ENCODE data around the gene ERN2. TPM values are rescaled to one million over a fixed set of nuclear protein-coding genes. Genes with fewer than 3 reads are reported as not detected.

ERN2 gene
- total and polyA plus RNA-seq, 5 experiments from 2014 or later = not detected

GRCh38 chr16:23676924-23677480, 36.0 kb downstream of the ERN2 start:
- Mint-ChIP-seq H3K4me1 (peaks cover 7 to 19% (median 17%) of the 10 kb centered on the region in 4 donors), H3K27me3 (peaks cover 0 to 4% (median 0%) of the 10 kb centered on the region in 5 donors), H3K36me3 (peaks cover 0 to 21% (median 2%) of the 10 kb centered on the region in 3 donors), H3K4me3 (peak overlapping the region in 6 of 10 donors; percentile 83 to 87 (median 86)), H3K9me3 (no peaks in the 10 kb centered on the region), H3K27ac (peak overlapping the region in 2 of 10 donors; percentile 25 to 26)
- no peak for DNase-seq
- no peak for ATAC-seq
- POLR2A ChIA-PET = no interaction called here

- Mint-ChIP-seq H3K9me3 (no peaks in the 10 kb centered on the region), H3K36me3 (peaks cover 0 to 34% (median 11%) of the 10 kb centered on the region in 3 donors), H3K27ac (no peak overlapping the region), H3K4me1 (peaks cover 4 to 26% (median 12%) of the 10 kb centered on the region in 4 donors), H3K27me3 (no peaks in the 10 kb centered on the region), H3K4me3 (no peak overlapping the region)
- DNase-seq (no peak), ATAC-seq (no peak)
- POLR2A ChIA-PET = no interaction called here
Observed at GRCh38 chr16:23673971-23674614, 38.9 kb downstream of the ERN2 start.

- no peak overlapping the region for H3K4me3 Mint-ChIP-seq
- POLR2A ChIA-PET = no interaction called here
- no peaks in the 10 kb centered on the region for H3K27me3 Mint-ChIP-seq
Observed at GRCh38 chr16:23670137-23670776, 42.8 kb downstream of the ERN2 start.

GRCh38 chr16:23668873-23669272, 44.1 kb downstream of the ERN2 start:
- Mint-ChIP-seq H3K9me3 (no peaks in the 10 kb centered on the region), H3K36me3 (peaks cover 0 to 81% (median 39%) of the 10 kb centered on the region in 3 donors), H3K4me3 (no peak overlapping the region), H3K27me3 (no peaks in the 10 kb centered on the region), H3K27ac (no peak overlapping the region), H3K4me1 (peaks cover 0 to 16% (median 1%) of the 10 kb centered on the region in 4 donors)
- DNase-seq (no peak), ATAC-seq (no peak)
- POLR2A ChIA-PET = no interaction called here

More at GRCh38 chr16:23670137-23670776, 42.8 kb downstream of the ERN2 start:
- H3K27ac Mint-ChIP-seq = peak overlapping the region in 3 of 10 donors; percentile 25 to 57 (median 34)
- ATAC-seq = no peak
- DNase-seq = no peak
- H3K36me3 Mint-ChIP-seq = peaks cover 0 to 73% (median 35%) of the 10 kb centered on the region in 3 donors
- peaks cover 0 to 16% (median 1%) of the 10 kb centered on the region in 4 donors for H3K4me1 Mint-ChIP-seq
- H3K9me3 Mint-ChIP-seq = no peaks in the 10 kb centered on the region

DNA sequence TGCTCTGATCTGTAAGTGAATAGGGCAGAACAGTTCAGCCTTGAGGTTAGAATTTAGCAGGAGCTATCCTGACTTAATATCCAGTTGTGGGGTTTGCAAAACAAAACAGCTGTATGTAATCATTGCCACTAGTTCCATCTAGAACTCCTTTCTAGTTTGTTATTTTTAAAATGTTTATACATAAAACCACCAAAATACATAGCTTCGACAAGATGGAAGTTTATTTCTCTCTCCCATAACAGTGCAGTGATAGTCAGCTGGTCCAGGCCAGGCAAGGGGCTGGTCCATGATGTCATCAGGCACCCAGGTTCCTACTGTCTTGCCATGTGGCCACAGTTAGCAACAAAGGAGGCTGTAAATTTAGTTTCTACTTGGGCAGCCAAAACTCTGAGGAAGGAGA, 44.8 kb downstream of the ERN2 start:
- Mint-ChIP-seq H3K9me3 (no peaks in the 10 kb centered on the region), H3K36me3 (peaks cover 0 to 87% (median 42%) of the 10 kb centered on the region in 3 donors), H3K27ac (no peak overlapping the region), H3K4me1 (peaks cover 0 to 16% (median 1%) of the 10 kb centered on the region in 4 donors), H3K4me3 (no peak overlapping the region), H3K27me3 (no peaks in the 10 kb centered on the region)
- ATAC-seq = no peak
- POLR2A ChIA-PET = no interaction called here
- DNase-seq = no peak

DNA sequence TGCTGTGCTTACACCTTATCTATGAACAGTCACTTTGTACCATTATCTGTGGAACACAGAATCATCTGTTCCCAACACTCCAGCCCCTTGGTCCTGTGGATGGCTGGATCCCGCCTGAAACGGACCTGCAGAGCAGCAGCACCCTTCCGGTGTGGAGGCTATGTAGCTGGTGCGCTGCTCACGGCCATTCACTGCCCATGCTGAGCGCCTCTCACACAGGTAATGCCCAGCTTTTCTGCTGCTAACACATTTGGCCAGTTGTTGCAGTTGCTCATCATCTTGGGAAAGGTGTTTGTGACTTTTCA, 45.7 kb downstream of the ERN2 start:
- no peak overlapping the region for H3K27ac Mint-ChIP-seq
- H3K9me3 Mint-ChIP-seq = no peaks in the 10 kb centered on the region
- no peak for ATAC-seq
- DNase-seq = no peak
- no peak overlapping the region for H3K4me3 Mint-ChIP-seq
- H3K27me3 Mint-ChIP-seq = no peaks in the 10 kb centered on the region
- H3K4me1 Mint-ChIP-seq = peaks cover 0 to 16% (median 1%) of the 10 kb centered on the region in 4 donors
- POLR2A ChIA-PET = no interaction called here
- peaks cover 0 to 95% (median 48%) of the 10 kb centered on the region in 3 donors for H3K36me3 Mint-ChIP-seq

- POLR2A ChIA-PET = no interaction called here
- Mint-ChIP-seq H3K36me3 (peaks cover 0 to 95% (median 51%) of the 10 kb centered on the region in 3 donors), H3K4me1 (peaks cover 0 to 16% (median 1%) of the 10 kb centered on the region in 4 donors)
Observed at GRCh38 chr16:23666571-23667354, 46.3 kb downstream of the ERN2 start.

DNA sequence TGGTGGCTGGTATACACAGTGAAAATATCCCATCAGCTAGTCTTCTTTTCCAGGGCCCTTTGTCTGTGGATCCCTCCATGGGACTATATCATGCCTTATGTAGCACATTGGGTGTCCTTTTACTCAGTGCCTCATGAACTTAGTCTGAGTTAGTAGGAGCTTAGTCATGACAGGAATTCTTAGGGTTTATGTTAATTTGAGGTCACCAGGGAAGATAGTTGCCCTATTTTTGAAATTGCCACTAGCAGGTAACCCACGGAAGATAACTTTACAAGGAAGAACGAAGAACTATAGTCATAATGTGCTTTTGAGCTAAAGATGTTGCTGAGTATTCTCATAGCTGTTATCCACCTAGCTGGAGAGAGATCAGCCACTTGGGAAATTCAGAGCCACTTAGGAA, 49.1 kb downstream of the ERN2 start:
- no peak overlapping the region for H3K4me3 Mint-ChIP-seq
- no peak overlapping the region for H3K27ac Mint-ChIP-seq
- H3K4me1 Mint-ChIP-seq = peaks cover 0 to 3% (median 0%) of the 10 kb centered on the region in 4 donors
- DNase-seq = no peak
- peaks cover 2 to 100% (median 61%) of the 10 kb centered on the region in 3 donors for H3K36me3 Mint-ChIP-seq
- POLR2A ChIA-PET = interaction anchor here (0.7 kb wide), 1 partner anchor 67 kb away, joined by 3 read pairs; no protein-coding TSS in a partner anchor
- no peak for ATAC-seq
- no peaks in the 10 kb centered on the region for H3K27me3 Mint-ChIP-seq
- no peaks in the 10 kb centered on the region for H3K9me3 Mint-ChIP-seq

More at GRCh38 chr16:23666571-23667354, 46.3 kb downstream of the ERN2 start:
- ATAC-seq (no peak), DNase-seq (no peak)
- Mint-ChIP-seq H3K4me3 (no peak overlapping the region), H3K27me3 (no peaks in the 10 kb centered on the region), H3K9me3 (no peaks in the 10 kb centered on the region), H3K27ac (no peak overlapping the region)

- H3K4me1 Mint-ChIP-seq = peaks cover 10 to 33% (median 24%) of the 10 kb centered on the region in 4 donors
- POLR2A ChIA-PET = interaction anchor here (0.7 kb wide), 1 partner anchor 287 kb away, joined by 3 read pairs; no protein-coding TSS in a partner anchor
- no peak overlapping the region for H3K4me3 Mint-ChIP-seq
- ATAC-seq = no peak
- H3K27me3 Mint-ChIP-seq = no peaks in the 10 kb centered on the region
- H3K9me3 Mint-ChIP-seq = peaks cover 0 to 4% (median 0%) of the 10 kb centered on the region in 9 donors
- no peak for DNase-seq
- H3K36me3 Mint-ChIP-seq = peaks cover 21 to 76% (median 36%) of the 10 kb centered on the region in 3 donors
- no peak overlapping the region for H3K27ac Mint-ChIP-seq
Observed at GRCh38 chr16:23651943-23652468, 61.0 kb downstream of the ERN2 start.

- Mint-ChIP-seq H3K9me3 (peaks cover 0 to 4% (median 0%) of the 10 kb centered on the region in 9 donors), H3K36me3 (peaks cover 25 to 84% (median 42%) of the 10 kb centered on the region in 3 donors), H3K27me3 (no peaks in the 10 kb centered on the region), H3K4me1 (peaks cover 13 to 42% (median 30%) of the 10 kb centered on the region in 4 donors), H3K4me3 (no peak overlapping the region), H3K27ac (peak overlapping the region in 4 of 10 donors; percentile 12 to 68 (median 38))
- ATAC-seq (no peak), DNase-seq (no peak)
- POLR2A ChIA-PET = no interaction called here
Observed at GRCh38 chr16:23650674-23651416, 62.2 kb downstream of the ERN2 start.

DNA sequence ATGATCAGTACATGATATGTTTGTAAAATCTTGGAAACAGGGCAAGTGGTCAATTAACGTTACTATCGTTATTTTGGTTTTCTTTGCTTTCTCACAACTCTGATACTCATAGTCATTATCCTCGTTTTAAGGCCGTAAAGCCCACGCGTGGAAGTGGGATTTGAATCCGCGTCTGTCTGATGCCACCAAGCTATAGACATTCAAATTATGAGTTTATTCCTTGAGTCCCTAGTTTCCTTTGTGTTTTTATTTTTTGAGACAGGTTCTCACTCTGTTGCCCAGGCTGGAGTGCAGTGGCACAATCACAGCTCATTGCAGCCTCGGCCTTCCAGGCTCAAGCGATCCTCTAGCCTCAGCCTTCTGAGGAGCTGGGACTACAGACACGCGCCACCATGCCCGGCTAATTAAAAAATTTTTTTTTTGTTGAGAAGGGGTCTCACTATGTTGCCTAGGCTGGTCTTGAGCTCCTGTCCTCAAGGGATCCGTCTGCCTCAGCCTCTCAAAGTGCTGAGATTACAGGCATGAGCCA, 70.7 kb downstream of the ERN2 start:
- no peak for DNase-seq
- peaks cover 11 to 46% (median 22%) of the 10 kb centered on the region in 3 donors for H3K36me3 Mint-ChIP-seq
- no peaks in the 10 kb centered on the region for H3K9me3 Mint-ChIP-seq
- H3K27ac Mint-ChIP-seq = peak overlapping the region; percentile 94 to 99 (median 98)
- no peaks in the 10 kb centered on the region for H3K27me3 Mint-ChIP-seq
- peaks cover 26 to 56% (median 49%) of the 10 kb centered on the region in 4 donors for H3K4me1 Mint-ChIP-seq
- H3K4me3 Mint-ChIP-seq = peak overlapping the region; percentile 94 to 99 (median 98)
- ATAC-seq = no peak
- POLR2A ChIA-PET = interaction anchor here (1.2 kb wide), 1 partner anchor 85 kb away, joined by 3 read pairs; the partner anchor contains the start of genes EARS2 and UBFD1

All from naive thymus-derived CD8-positive, alpha-beta T cell (primary cell).